ENCODE measurements around the gene BMP8A.
A peak's percentile ranks its signal among the peaks of the same experiment; 100 is the strongest.
"Not testable (repeated sequence)": the region's sequence is repeated elsewhere in the genome, so short reads cannot be mapped to it uniquely, and the experiment has no call there.

BMP8A gene

DNA sequence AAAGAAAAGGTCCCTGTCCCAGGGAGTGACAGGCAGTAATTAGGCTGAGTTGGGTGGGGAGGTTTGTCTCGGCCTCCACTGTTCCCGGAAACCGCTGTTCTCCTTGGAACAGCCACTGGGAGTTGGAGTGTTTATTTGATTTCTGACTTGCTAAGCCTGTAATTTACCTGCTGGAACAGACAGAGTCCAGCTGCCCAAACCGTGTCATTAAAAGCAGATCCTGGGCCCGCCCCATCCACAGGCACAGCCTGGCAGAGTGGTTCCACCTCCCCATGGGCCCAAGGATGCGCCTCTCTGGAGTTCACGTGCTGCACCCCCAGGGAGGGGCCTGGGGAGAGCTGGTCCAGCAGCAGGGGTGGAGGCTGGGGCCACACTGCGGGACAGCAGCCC, 35.7 kb downstream of the BMP8A start:
- not testable (repeated sequence) for DNase-seq (ENCODE audit: low spot score)

GRCh38 chr1:39528082-39528481, 36.6 kb downstream of the BMP8A start:
- no peak for DNase-seq (ENCODE audit: low spot score)

DNA sequence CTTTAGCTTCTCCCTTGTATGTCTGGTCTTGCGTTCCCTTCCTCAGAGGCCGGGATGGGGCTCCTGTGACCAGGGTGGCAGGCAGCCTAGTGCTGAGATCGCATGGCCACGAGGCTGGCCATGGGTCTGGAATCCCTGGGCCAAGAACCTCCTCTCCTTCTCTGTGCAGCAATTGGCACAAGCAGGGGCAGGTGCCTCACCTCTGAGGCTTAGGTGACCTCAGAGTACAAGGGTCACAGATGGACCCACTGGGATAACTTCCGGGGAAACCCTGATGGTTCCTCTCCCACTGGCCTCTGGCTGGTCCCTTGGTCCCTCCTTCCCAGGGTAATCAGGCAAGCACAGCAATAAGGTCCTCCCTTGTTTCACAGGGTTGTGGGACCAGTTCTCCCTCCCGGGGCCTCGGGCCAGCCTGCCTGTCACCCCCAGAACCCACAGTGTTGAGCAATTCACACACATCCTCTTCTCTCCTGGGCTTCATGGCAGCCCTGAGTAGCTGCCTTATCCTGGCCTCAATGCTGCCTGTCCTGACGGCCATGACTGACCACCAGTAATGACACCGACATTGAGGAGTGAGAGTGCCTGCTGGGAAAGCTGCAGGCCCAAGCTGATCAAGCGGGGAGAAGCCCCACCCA, 38.6 kb downstream of the BMP8A start:
- no peak for DNase-seq (ENCODE audit: low spot score)

DNA sequence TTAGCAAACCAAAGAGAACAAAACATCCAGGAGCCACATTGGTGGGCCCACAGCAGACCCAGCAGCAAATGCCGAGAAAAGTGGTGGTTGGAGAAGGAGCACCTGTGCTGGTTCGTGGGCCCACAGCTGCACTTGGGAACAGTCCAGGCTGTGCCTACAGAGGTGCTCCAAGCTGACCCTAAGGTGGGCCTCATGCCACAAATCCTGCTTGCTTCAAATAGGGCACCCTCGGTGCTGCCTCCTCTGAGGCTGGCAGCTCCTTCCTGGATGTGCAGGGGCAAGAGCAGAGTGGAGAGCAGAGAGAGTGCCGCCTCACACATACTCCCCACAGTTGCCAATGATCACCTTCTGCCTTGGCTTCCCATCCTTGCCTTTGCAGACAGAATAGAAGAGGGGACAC, 40.1 kb downstream of the BMP8A start:
- no peak for DNase-seq (ENCODE audit: low spot score)

- no peak for DNase-seq (ENCODE audit: low spot score)
Observed at GRCh38 chr1:39533442-39533841, 42.0 kb downstream of the BMP8A start.

DNA sequence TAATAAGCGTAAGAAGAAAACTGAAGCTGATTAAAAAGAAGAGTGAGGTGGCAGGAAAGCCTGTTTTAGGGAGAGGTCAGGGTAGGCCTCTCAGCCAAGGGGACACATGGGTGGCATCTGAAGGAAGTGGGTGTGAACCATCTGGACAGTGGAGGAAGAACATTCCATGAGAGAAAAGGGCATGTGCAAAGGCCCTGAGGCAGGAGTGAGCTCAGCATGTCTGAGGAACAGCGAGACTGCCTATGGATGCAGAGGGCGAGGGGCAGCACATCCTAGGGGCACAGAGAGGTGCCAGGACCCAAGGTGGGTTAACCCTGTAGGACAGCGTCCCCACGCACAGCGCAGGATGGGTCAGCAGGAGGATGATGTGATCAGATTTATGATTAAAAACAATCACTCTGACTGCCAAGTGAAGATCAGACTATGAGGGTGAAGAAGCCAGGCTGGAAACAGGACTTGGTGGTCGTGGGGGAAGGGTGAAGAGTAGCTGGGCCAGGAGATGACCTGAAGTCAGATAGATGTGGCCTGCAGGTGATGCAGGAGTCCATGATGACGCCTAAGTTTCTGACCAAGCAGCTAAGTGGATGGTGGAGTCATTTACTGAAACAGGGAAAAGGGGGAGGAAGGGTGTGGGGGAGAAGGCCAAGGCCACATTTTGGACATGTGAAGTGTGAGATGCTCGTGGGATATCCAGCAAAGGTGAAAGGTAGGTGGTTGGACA, 47.3 kb downstream of the BMP8A start:
- no peak for DNase-seq (ENCODE audit: low spot score)

DNA sequence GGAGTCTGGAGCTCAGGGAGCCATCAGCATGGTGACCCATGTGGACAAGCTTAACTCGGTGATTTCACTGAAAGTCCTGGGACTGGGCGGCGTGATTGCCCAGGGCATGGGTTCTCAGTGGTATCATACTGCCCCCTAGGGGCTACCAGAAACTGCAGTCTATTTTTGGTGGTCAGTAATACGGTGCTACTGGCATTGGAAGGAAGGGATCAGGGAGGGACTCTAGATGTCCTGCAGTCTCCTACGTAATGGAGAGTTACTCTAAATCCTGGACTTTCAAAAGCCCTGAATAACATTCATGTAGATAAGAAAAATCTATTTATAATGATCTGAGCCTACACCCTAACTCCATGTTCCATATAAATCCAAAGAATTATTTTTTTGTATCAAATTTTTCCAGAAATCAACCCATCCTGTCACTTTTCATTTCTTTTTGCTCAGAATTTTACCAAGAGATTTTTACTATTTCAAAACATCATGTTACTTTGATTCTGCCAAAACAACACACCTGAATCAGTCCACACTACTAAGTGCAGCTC, 47.9 kb downstream of the BMP8A start:
- peak; percentile 91 for DNase-seq (ENCODE audit: low spot score)

GRCh38 chr1:39540504-39541031, 49.1 kb downstream of the BMP8A start:
- DNase-seq (ENCODE audit: low spot score) = no peak

GRCh38 chr1:39542924-39543323, 51.5 kb downstream of the BMP8A start:
- DNase-seq (ENCODE audit: low spot score) = no peak

GRCh38 chr1:39544327-39544726, 52.9 kb downstream of the BMP8A start:
- DNase-seq (ENCODE audit: low spot score) = no peak

DNA sequence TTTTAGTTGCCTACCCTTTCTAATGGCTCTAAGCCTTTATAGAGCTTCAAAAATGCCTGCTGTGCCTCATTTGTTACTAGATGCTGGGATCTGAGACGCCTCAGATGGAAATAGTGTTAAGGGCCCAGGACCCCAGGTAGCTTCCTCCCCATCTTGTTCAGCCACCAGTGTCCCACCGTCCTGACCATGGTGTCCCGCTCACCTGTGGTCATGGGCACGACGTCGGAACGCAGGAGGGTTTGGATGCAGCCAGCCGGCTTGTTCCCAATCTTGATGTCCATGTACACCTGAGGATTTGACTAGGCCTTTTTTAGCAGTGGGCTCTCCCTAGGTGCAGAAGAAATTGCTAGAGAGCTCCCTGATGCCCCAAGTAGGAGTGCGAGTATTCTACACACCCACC, 54.1 kb downstream of the BMP8A start:
- DNase-seq (ENCODE audit: low spot score) = no peak

- DNase-seq (ENCODE audit: low spot score) = no peak
Observed at GRCh38 chr1:39554277-39554676, 62.8 kb downstream of the BMP8A start.

DNA sequence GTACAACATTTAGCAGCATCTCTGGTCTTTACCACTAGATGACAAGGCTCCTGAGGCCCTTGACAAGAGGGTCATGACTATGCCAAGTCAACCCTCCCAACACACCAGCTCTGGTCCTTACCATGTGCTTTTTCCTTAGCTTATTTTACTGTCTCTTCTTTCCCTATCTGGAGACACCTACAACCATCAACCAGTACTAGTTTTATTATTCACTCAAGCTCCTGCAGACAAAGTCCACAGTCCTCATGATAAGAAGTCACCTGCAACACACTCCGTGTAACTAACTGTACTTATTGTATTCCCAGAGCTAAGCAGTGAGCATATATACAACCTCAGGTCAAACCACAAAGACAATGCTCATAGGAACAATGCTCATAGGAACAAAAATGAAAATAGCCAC, 69.8 kb downstream of the BMP8A start:
- no peak for DNase-seq (ENCODE audit: low spot score)

GRCh38 chr1:39562886-39563285, 71.5 kb downstream of the BMP8A start:
- DNase-seq (ENCODE audit: low spot score) = no peak

DNA sequence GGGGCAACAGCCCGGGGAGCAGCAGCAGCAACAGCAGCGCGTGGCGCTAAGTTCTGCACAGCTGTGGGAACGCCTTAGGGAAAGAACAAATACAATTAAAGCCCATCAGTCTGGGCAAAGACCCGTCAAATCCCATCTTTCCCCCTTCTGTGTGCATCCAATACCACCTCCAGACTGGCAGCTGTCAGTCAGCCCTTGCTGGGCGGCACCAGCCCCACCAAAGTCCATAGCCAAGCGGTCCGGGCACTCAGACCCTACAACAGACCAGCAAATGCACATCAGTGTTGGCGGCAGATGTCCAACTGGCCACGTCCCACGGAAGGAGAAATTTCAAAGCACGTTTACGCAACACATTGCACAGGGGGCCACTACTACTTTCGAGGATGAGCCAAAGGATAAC, 72.2 kb downstream of the BMP8A start:
- no peak for DNase-seq (ENCODE audit: low spot score)

DNA sequence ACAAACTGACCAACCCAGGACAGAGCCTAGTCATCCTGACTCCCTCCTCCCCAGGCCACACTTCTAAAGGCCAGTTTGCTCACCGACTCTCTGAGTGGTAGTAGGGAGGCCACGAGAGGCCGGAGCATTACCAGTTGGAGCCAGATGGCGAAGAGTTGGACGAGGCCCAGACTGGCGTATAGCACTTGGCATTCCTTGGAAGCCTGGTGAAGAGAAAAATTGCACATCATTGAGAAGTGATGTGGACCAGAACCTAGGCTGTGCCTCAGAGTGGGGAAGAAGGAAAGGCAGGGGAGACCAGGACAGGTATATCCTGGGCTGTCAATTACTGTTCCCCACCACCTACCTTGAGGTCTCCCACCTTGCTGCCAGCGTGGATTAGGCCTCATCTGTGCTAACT, 72.9 kb downstream of the BMP8A start:
- DNase-seq (ENCODE audit: low spot score) = no peak

DNA sequence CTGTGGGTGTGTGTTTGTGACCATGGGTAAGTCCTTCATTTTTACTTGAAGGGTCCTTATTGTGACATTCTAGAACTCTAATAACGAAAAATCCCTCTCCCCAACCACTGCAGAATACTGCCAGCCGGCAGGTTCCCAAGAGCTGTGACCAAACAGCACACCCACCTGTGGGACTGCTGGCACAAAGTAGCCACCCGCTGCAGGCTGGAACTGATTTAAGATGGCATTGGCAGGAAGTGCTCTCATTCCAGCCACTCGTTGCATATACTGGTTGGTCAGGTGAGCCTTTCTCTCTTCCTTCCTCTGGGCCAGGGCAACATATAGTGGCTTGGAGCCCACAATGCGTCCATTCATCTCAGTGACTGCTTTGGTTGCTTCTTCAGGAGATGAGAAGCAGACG, 73.5 kb downstream of the BMP8A start:
- DNase-seq (ENCODE audit: low spot score) = no peak

DNA sequence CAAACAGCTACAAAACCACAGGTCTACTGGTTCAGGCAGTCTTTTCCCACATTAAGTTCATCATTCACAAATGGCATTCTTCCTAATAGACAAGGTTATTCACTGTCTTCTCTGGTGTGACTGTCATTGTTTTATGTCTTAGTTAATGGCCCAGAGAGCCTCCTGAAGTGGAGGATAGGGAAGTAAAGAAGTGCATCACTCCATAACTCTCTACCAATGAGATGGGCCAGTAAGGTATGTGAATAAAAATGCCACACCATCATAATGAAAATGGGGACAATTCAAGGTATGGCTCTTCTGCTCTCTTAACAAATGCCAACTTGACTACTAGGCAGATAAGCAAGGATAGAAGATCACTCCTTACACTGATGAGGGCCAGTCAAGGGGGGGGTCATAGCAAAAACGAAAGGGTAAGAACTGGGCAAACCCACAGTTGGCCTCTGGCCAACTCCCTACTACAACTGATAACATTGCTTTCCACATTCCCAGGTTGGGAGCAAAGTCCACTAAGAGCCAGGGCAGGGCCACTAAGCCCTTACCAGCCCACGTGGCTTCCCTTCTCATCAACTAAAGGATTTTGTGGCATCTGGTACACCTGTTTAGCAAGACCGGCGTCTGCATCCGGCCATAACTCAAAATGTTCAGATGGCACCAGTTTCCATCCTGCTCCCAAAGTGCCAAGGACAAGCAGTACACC, 75.2 kb downstream of the BMP8A start:
- no peak for DNase-seq (ENCODE audit: low spot score)

DNA sequence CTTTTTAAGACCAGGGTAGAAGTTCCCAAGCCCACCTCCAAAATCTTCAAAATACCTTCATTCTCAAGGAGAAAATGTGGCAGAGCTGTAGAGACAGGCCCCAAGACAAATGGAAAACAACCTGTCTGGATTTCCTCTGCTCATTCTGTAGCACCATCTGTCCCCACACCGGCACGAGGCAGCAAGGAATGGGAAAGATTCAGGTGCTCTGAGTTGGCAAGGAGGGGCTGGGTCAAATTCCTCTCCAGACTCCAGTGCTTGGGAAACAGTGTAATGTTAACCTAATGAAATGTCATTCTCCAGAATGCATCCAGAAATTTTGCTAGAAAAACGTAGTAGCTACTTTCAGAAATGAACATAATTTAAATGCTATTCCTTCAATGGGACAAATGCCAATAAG, 75.9 kb downstream of the BMP8A start:
- DNase-seq (ENCODE audit: low spot score) = no peak

DNA sequence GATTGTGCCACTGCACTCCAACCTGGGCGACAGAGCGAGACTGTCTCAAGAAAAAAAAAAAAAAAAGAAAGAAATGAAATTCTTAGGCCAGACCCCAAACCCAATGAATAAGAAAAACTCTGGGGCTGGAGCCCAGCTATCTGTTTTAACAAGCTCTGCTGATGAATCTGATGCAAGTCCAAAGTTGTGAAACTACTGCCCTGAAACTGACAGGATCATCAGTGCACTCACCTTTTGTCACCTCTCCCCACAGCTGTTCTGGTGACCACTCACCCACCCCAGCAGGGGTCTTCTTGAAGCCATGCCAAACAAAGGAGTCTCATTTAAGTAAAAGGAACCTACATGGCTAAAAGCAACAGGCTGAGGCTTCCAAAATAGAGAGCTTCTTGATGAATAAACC, 76.8 kb downstream of the BMP8A start:
- no peak for DNase-seq (ENCODE audit: low spot score)

DNA sequence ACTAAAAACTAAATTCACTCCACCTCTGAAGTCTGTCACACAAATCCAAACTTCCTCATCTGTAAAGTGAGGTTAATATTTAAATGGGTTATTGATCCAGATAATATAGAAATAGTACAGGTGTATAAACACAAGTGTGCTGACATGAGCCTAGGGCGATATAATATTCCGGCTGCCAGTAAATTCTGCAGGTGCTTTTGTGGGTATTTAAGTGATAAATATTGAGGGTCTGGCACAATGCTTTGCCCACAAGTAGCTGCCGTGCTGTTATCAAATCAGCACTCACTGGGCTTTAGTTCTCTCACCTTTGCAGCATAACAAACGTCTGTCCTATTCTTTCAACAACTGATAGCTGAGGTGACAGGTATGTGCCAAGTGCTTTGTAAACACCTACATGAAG, 77.6 kb downstream of the BMP8A start:
- no peak for DNase-seq (ENCODE audit: low spot score)

- no peak for DNase-seq (ENCODE audit: low spot score)
Observed at GRCh38 chr1:39570477-39571177, 79.2 kb downstream of the BMP8A start.

DNA sequence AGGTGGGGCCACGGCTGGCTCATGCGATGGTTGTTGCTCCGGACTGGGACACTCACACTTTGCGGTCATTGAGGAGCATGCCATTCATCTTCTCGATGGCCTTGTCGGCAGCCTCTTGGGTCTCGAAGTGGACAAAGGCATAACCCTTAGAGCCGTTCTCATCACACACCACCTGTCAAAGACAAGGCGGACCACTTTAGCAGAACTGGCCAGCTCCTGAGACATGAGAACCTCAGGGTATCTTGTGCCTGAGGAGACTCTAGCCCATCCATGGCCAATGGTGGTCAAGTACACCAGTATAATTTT, 79.7 kb downstream of the BMP8A start:
- no peak for DNase-seq (ENCODE audit: low spot score)

All from AG08395 (cell line).